Measurements from ENCODE around the gene FBXW2. TPM values are rescaled to one million over a fixed set of nuclear protein-coding genes. Genes with fewer than 3 reads are reported as not detected.

The FBXW2 gene
- total RNA-seq, 1 experiment from 2014 or later, result 46.0 TPM

DNA sequence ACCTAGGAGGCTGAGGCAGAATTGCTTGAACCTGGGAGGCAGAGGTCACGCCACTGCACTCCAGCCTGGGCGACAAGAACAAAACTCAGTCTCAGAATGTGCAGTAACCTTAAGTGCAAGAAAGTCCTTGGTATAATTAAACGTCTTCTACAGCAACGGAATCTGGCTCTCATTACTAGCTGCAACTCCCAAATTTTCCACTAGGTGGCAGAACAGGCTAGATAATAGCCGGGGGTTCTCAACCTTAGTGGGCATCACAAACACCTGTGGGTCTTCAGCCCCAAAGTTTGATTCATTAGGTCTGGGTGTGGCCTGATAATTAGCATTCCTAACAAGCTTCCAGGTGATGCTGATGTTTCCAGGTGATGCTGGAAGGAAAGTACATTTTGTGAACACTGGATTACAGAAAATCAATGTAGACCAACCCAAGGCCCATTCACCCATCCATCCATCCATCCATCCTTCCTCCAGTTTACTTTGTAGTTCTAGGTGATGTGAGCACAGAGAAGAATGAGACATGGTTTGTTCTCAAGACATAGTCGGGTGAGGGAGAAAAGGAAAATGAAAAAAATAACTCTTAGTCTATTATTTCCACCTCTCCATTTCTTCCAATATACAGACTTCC, 37.3 kb downstream of the FBXW2 start:
- no peak overlapping the region for H3K27ac ChIP-seq (ENCODE audit: low read length)
- no peaks in the 10 kb centered on the region for H3K36me3 ChIP-seq (ENCODE audit: control insufficient read depth, insufficient read depth, low read length)
- DNase-seq (ENCODE audit: low read depth, low spot score) (peak; percentile 28), ATAC-seq (peak; percentile 63; the same call in 1 of the 2 replicates)
- POLR2A ChIA-PET, result no interaction called here
- intact Hi-C loops (cut with micrococcal nuclease; ENCODE audit: unreplicated experiment), result loop anchor here (2.0 kb wide), 1 partner anchor 181 kb away; no protein-coding TSS in a partner anchor
- TF ChIP-seq, protein P1, sequence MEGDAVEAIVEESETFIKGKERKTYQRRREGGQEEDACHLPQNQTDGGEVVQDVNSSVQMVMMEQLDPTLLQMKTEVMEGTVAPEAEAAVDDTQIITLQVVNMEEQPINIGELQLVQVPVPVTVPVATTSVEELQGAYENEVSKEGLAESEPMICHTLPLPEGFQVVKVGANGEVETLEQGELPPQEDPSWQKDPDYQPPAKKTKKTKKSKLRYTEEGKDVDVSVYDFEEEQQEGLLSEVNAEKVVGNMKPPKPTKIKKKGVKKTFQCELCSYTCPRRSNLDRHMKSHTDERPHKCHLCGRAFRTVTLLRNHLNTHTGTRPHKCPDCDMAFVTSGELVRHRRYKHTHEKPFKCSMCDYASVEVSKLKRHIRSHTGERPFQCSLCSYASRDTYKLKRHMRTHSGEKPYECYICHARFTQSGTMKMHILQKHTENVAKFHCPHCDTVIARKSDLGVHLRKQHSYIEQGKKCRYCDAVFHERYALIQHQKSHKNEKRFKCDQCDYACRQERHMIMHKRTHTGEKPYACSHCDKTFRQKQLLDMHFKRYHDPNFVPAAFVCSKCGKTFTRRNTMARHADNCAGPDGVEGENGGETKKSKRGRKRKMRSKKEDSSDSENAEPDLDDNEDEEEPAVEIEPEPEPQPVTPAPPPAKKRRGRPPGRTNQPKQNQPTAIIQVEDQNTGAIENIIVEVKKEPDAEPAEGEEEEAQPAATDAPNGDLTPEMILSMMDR (IDR thresholded peaks at IDR 0.05), result peak; percentile 81
- TF ChIP-seq, protein P2, sequence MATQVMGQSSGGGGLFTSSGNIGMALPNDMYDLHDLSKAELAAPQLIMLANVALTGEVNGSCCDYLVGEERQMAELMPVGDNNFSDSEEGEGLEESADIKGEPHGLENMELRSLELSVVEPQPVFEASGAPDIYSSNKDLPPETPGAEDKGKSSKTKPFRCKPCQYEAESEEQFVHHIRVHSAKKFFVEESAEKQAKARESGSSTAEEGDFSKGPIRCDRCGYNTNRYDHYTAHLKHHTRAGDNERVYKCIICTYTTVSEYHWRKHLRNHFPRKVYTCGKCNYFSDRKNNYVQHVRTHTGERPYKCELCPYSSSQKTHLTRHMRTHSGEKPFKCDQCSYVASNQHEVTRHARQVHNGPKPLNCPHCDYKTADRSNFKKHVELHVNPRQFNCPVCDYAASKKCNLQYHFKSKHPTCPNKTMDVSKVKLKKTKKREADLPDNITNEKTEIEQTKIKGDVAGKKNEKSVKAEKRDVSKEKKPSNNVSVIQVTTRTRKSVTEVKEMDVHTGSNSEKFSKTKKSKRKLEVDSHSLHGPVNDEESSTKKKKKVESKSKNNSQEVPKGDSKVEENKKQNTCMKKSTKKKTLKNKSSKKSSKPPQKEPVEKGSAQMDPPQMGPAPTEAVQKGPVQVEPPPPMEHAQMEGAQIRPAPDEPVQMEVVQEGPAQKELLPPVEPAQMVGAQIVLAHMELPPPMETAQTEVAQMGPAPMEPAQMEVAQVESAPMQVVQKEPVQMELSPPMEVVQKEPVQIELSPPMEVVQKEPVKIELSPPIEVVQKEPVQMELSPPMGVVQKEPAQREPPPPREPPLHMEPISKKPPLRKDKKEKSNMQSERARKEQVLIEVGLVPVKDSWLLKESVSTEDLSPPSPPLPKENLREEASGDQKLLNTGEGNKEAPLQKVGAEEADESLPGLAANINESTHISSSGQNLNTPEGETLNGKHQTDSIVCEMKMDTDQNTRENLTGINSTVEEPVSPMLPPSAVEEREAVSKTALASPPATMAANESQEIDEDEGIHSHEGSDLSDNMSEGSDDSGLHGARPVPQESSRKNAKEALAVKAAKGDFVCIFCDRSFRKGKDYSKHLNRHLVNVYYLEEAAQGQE (IDR thresholded peaks at IDR 0.05; ENCODE audit: insufficient read depth in 1 of 2, low read depth in 2 of 2, low read length in 1 of 2), result no peak
- no peak for TF ChIP-seq TCF7L2 (IDR thresholded peaks at IDR 0.05; ENCODE audit: low read depth, low read length)
- CTCF ChIA-PET, result interaction anchor here (0.7 kb wide), 1 partner anchor 10 kb away, joined by 3 read pairs; no protein-coding TSS in a partner anchor
- in situ Hi-C loops (cut with HindIII; ENCODE audit: low pct_unique_long_range_greater_than_20kb, low sequenced_read_pairs), result no loop called here
- H3K4me1 ChIP-seq (ENCODE audit: control insufficient read depth, insufficient read depth, low read length), result no peaks in the 10 kb centered on the region; the same call in 1 of the 2 replicates
- H3K9me3 ChIP-seq (ENCODE audit: control insufficient read depth, insufficient read depth, low read depth, low read length), result no peaks in the 10 kb centered on the region
- no peak overlapping the region for H3K4me3 ChIP-seq (ENCODE audit: low read depth in 2 of 2, low read length in 2 of 2)
- no peaks in the 10 kb centered on the region for H3K27me3 ChIP-seq (ENCODE audit: control insufficient read depth, insufficient read depth, low read length)
- BruUV-seq (replicated peaks), result no TSS peak

DNA sequence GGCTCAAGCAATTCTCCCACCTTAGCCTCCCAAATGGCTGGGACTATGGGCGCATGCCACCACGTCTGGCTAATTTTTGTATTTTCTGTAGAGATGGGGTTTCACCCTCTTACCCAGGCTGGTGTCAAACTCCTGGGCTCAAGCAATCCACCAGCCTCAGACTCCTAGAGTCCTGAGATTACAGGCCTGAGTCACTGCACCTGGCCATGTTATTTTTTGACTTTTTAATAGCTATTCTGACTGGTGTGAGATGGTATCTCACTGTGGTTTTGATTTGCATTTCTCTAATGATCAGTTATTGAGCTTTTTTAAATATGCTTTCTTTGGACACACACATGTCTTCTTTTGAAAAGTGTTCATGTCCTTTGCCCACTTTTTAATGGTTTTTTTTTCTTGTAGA, 38.2 kb downstream of the FBXW2 start:
- no peak overlapping the region for H3K27ac ChIP-seq (ENCODE audit: low read length)
- intact Hi-C loops (cut with micrococcal nuclease; ENCODE audit: unreplicated experiment) (no loop called here), in situ Hi-C loops (cut with HindIII; ENCODE audit: low pct_unique_long_range_greater_than_20kb, low sequenced_read_pairs) (no loop called here)
- no peaks in the 10 kb centered on the region for H3K27me3 ChIP-seq (ENCODE audit: control insufficient read depth, insufficient read depth, low read length)
- CTCF ChIA-PET, result interaction anchor here (0.7 kb wide), 2 partner anchors 11 to 135 kb away, joined by 3 to 5 read pairs; no protein-coding TSS in a partner anchor
- no peak overlapping the region for H3K4me3 ChIP-seq (ENCODE audit: low read depth in 2 of 2, low read length in 2 of 2)
- no peak for DNase-seq (ENCODE audit: low read depth, low spot score)
- TF ChIP-seq, protein P1 (IDR thresholded peaks at IDR 0.05), result no peak
- no peak for TF ChIP-seq TCF7L2 (IDR thresholded peaks at IDR 0.05; ENCODE audit: low read depth, low read length)
- no peak for TF ChIP-seq POLR2AphosphoS5 (IDR thresholded peaks at IDR 0.05; ENCODE audit: low read depth, low read length)
- TF ChIP-seq SIN3A (IDR thresholded peaks at IDR 0.05; ENCODE audit: borderline replicate concordance, insufficient read depth, low read depth, low read length), result no peak
- TF ChIP-seq, protein P2 (IDR thresholded peaks at IDR 0.05; ENCODE audit: insufficient read depth in 1 of 2, low read depth in 2 of 2, low read length in 1 of 2), result no peak
- POLR2A ChIA-PET, result no interaction called here
- no peak for ATAC-seq
- no peaks in the 10 kb centered on the region for H3K9me3 ChIP-seq (ENCODE audit: control insufficient read depth, insufficient read depth, low read depth, low read length)
- H3K4me1 ChIP-seq (ENCODE audit: control insufficient read depth, insufficient read depth, low read length), result no peaks in the 10 kb centered on the region; the same call in 1 of the 2 replicates
- no TSS peak for BruUV-seq (replicated peaks)
- H3K36me3 ChIP-seq (ENCODE audit: control insufficient read depth, insufficient read depth, low read length), result no peaks in the 10 kb centered on the region
